Mesendoderm (in vitro differentiated cells): ENCODE results near the gene XRN2.
A peak's percentile ranks its signal among the peaks of the same experiment; 100 is the strongest.

ENCODE experiments used
- DNase-seq: peaks from one replicate; pipeline ENCODE4 v3.0.0; 2013
- H2AK5ac ChIP-seq: 2 replicates; pipeline ENCODE4 v1.6.1; 2013; ENCODE audit warnings: low read length, inconsistent platforms
- H2BK120ac ChIP-seq: 2 replicates; pipeline ENCODE4 v1.6.1; 2013; ENCODE audit warnings: low read depth, mild to moderate bottlenecking, low read length, moderate library complexity, mixed read lengths
- H2BK15ac ChIP-seq: replicated peaks from 2 replicates; pipeline ENCODE4 v1.6.1; 2013; ENCODE audit warnings: low read depth, mild to moderate bottlenecking, moderate library complexity
- H2BK5ac ChIP-seq: 2 replicates; pipeline ENCODE4 v1.6.1; 2013; ENCODE audit warnings: low read length, inconsistent platforms
- H3K18ac ChIP-seq: 2 replicates; pipeline ENCODE4 v1.6.1; 2013; ENCODE audit warnings: mild to moderate bottlenecking, low read length, mixed read lengths
- H3K23ac ChIP-seq: one replicate; pipeline ENCODE4 v1.6.1; 2013; ENCODE audit warnings: low read length
- H3K27ac ChIP-seq: 2 replicates; pipeline ENCODE4 v1.5.1; 2013; ENCODE audit warnings: low read depth, mild to moderate bottlenecking, inconsistent platforms, low read length, moderate library complexity
- H3K27me3 ChIP-seq: 2 replicates; pipeline ENCODE4 v1.6.1; 2013; ENCODE audit warnings: low read length, control low read depth, mild to moderate bottlenecking, inconsistent platforms; ENCODE audit not compliant: insufficient read depth, poor library complexity
- H3K36me3 ChIP-seq: 2 replicates; pipeline ENCODE4 v1.6.1; 2013; ENCODE audit warnings: low read length, inconsistent platforms; ENCODE audit not compliant: control insufficient read depth, insufficient read depth
- H3K4ac ChIP-seq: one replicate; pipeline ENCODE4 v1.6.1; 2013; ENCODE audit warnings: low read depth, mild to moderate bottlenecking, low read length, moderate library complexity
- H3K4me1 ChIP-seq: 2 replicates; pipeline ENCODE4 v1.6.1; 2013; ENCODE audit warnings: low read depth, low read length, inconsistent platforms; ENCODE audit not compliant: control insufficient read depth
- H3K4me2 ChIP-seq: 2 replicates; pipeline ENCODE4 v1.6.1; 2013; ENCODE audit warnings: low read length
- H3K4me3 ChIP-seq: 2 replicates; pipeline ENCODE4 v1.5.1; 2013; ENCODE audit warnings: mild to moderate bottlenecking, low read length
- H3K56ac ChIP-seq: one replicate; pipeline ENCODE4 v1.6.1; 2013; ENCODE audit warnings: low read length
- H3K79me1 ChIP-seq: 2 replicates; pipeline ENCODE4 v1.6.1; 2013; ENCODE audit warnings: low read length, inconsistent platforms
- H3K79me2 ChIP-seq: 2 replicates; pipeline ENCODE4 v1.6.1; 2013; ENCODE audit warnings: mild to moderate bottlenecking, low read length; ENCODE audit not compliant: control insufficient read depth, insufficient read depth
- H3K9ac ChIP-seq: 2 replicates; pipeline ENCODE4 v1.6.1; 2013; ENCODE audit warnings: low read length, inconsistent platforms
- H4K5ac ChIP-seq: one replicate; pipeline ENCODE4 v1.6.1; 2013; ENCODE audit warnings: low read length
- H4K8ac ChIP-seq: one replicate; pipeline ENCODE4 v1.6.1; 2013; ENCODE audit warnings: low read depth, mild to moderate bottlenecking, control low read depth, low read length, moderate library complexity
- WGBS: extraction: QIAGEN DNeasy Blood & Tissue Kit; methylation state at CpG from one replicate; pipeline ENCODE4 v1.1.7; 2013; ENCODE audit warnings: low lambda C conversion rate, missing lambda C conversion rate; ENCODE audit not compliant: insufficient coverage; ENCODE audit errors: extremely low coverage; 5-methylcytosine and 5-hydroxymethylcytosine counted together

XRN2 gene

GRCh38 chr20:21376626-21377025 lies 73.5 kb downstream of the XRN2 start:
- Histone ChIP-seq H3K79me2 (peaks cover 13% of the 10 kb centered on the region), H3K56ac (no peak overlapping the region), H3K4me1 (no peaks in the 10 kb centered on the region), H3K4me3 (no peak overlapping the region), H3K27ac (no peak overlapping the region), H4K8ac (no peak overlapping the region), H3K36me3 (no peaks in the 10 kb centered on the region), H2BK15ac (no peak overlapping the region), H3K4ac (no peak overlapping the region), H4K5ac (no peak overlapping the region), H3K23ac (no peak overlapping the region), H2BK5ac (no peak overlapping the region), H2AK5ac (no peak overlapping the region), H3K4me2 (no peak overlapping the region), H3K79me1 (peaks cover 17% of the 10 kb centered on the region), H3K27me3 (no peaks in the 10 kb centered on the region), H2BK120ac (no peak overlapping the region), H3K18ac (no peak overlapping the region), H3K9ac (no peak overlapping the region)
- WGBS: 100% methylated on average over 1 of the region's 3 CpGs
- no peak for DNase-seq

- WGBS: no CpG with 5 or more reads among the region's 9 CpGs
- Histone ChIP-seq H3K36me3 (no peaks in the 10 kb centered on the region), H2BK15ac (no peak overlapping the region), H3K18ac (no peak overlapping the region), H3K9ac (no peak overlapping the region), H3K27ac (no peak overlapping the region), H4K8ac (no peak overlapping the region), H2BK120ac (no peak overlapping the region), H3K4ac (no peak overlapping the region), H3K4me3 (no peak overlapping the region), H3K4me1 (no peaks in the 10 kb centered on the region), H3K56ac (no peak overlapping the region), H3K4me2 (no peak overlapping the region), H3K23ac (no peak overlapping the region), H2AK5ac (no peak overlapping the region), H4K5ac (no peak overlapping the region), H3K27me3 (no peaks in the 10 kb centered on the region), H3K79me2 (peaks cover 10% of the 10 kb centered on the region), H2BK5ac (no peak overlapping the region), H3K79me1 (peaks cover 15% of the 10 kb centered on the region)
- DNase-seq: no peak
Measured at GRCh38 chr20:21377701-21378100, 74.6 kb downstream of the XRN2 start.

- H2BK5ac ChIP-seq: no peak overlapping the region
- no peaks in the 10 kb centered on the region for H3K36me3 ChIP-seq
- no peak overlapping the region for H2BK15ac ChIP-seq
- H3K27ac ChIP-seq: no peak overlapping the region
- H3K56ac ChIP-seq: no peak overlapping the region
- peaks cover 13% of the 10 kb centered on the region for H3K79me1 ChIP-seq
- peaks cover 9% of the 10 kb centered on the region for H3K79me2 ChIP-seq
- H2BK120ac ChIP-seq: no peak overlapping the region
- H4K5ac ChIP-seq: no peak overlapping the region
- no peak overlapping the region for H3K23ac ChIP-seq
- no peak overlapping the region for H2AK5ac ChIP-seq
- no peak overlapping the region for H3K18ac ChIP-seq
- DNase-seq: no peak
- no peak overlapping the region for H3K4me3 ChIP-seq
- H3K4me2 ChIP-seq: no peak overlapping the region
- no CpG with 5 or more reads among the region's 5 CpGs for WGBS
- H3K9ac ChIP-seq: no peak overlapping the region
- H3K4ac ChIP-seq: no peak overlapping the region
- no peak overlapping the region for H4K8ac ChIP-seq
- H3K4me1 ChIP-seq: no peaks in the 10 kb centered on the region
- H3K27me3 ChIP-seq: no peaks in the 10 kb centered on the region
Measured at GRCh38 chr20:21378259-21378658, 75.1 kb downstream of the XRN2 start.

- no peak overlapping the region for H3K4ac ChIP-seq
- H3K18ac ChIP-seq: no peak overlapping the region
- no peaks in the 10 kb centered on the region for H3K27me3 ChIP-seq
- no peak overlapping the region for H4K8ac ChIP-seq
- H4K5ac ChIP-seq: no peak overlapping the region
- H2BK15ac ChIP-seq: no peak overlapping the region
- no peak for DNase-seq
- no peaks in the 10 kb centered on the region for H3K4me1 ChIP-seq
- no peak overlapping the region for H2BK5ac ChIP-seq
- H3K36me3 ChIP-seq: no peaks in the 10 kb centered on the region
- no peak overlapping the region for H3K9ac ChIP-seq
- no peak overlapping the region for H2AK5ac ChIP-seq
- H2BK120ac ChIP-seq: no peak overlapping the region
- H3K27ac ChIP-seq: no peak overlapping the region
- H3K79me2 ChIP-seq: peaks cover 6% of the 10 kb centered on the region
- H3K56ac ChIP-seq: no peak overlapping the region
- H3K23ac ChIP-seq: peak overlapping the region; percentile 37
- H3K4me2 ChIP-seq: no peak overlapping the region
- peaks cover 10% of the 10 kb centered on the region for H3K79me1 ChIP-seq
- WGBS: no CpG with 5 or more reads among the region's 2 CpGs
- no peak overlapping the region for H3K4me3 ChIP-seq
Measured at GRCh38 chr20:21380711-21381110, 77.6 kb downstream of the XRN2 start.

- Histone ChIP-seq H3K36me3 (peaks cover 1% of the 10 kb centered on the region), H3K4me2 (no peak overlapping the region), H3K4me3 (no peak overlapping the region), H3K79me1 (peaks cover 9% of the 10 kb centered on the region), H4K8ac (no peak overlapping the region), H2BK15ac (no peak overlapping the region), H3K56ac (no peak overlapping the region), H3K23ac (no peak overlapping the region), H3K27ac (no peak overlapping the region), H3K18ac (no peak overlapping the region), H3K4ac (no peak overlapping the region), H4K5ac (no peak overlapping the region), H3K4me1 (no peaks in the 10 kb centered on the region), H2AK5ac (no peak overlapping the region), H3K27me3 (no peaks in the 10 kb centered on the region), H2BK5ac (no peak overlapping the region), H3K9ac (no peak overlapping the region), H3K79me2 (peaks cover 3% of the 10 kb centered on the region), H2BK120ac (no peak overlapping the region)
- WGBS: no CpG with 5 or more reads among the region's 1 CpG
- no peak for DNase-seq
Measured at GRCh38 chr20:21381619-21382018, 78.5 kb downstream of the XRN2 start.

- no peak overlapping the region for H4K8ac ChIP-seq
- no peak overlapping the region for H3K4ac ChIP-seq
- no peak overlapping the region for H3K4me3 ChIP-seq
- H2BK120ac ChIP-seq: no peak overlapping the region
- H3K79me1 ChIP-seq: peaks cover 3% of the 10 kb centered on the region
- H3K4me1 ChIP-seq: no peaks in the 10 kb centered on the region
- no peaks in the 10 kb centered on the region for H3K79me2 ChIP-seq
- no peak overlapping the region for H3K56ac ChIP-seq
- no peak overlapping the region for H2AK5ac ChIP-seq
- no CpG with 5 or more reads among the region's 5 CpGs for WGBS
- H2BK15ac ChIP-seq: no peak overlapping the region
- H2BK5ac ChIP-seq: no peak overlapping the region
- DNase-seq: no peak
- H3K27me3 ChIP-seq: no peaks in the 10 kb centered on the region
- H3K9ac ChIP-seq: no peak overlapping the region
- peaks cover 1% of the 10 kb centered on the region for H3K36me3 ChIP-seq
- H3K18ac ChIP-seq: no peak overlapping the region
- H4K5ac ChIP-seq: no peak overlapping the region
- no peak overlapping the region for H3K27ac ChIP-seq
- H3K23ac ChIP-seq: no peak overlapping the region
- H3K4me2 ChIP-seq: no peak overlapping the region
Measured at GRCh38 chr20:21384308-21384892, 81.3 kb downstream of the XRN2 start.
